ENCODE results near the gene ABCF1. TPM values are rescaled to one million over a fixed set of nuclear protein-coding genes. Genes with fewer than 3 reads are reported as not detected.

The ABCF1 gene
- total and polyA plus RNA-seq, 9 of the 15 experiments (the other 6 are each of a cell fraction or from before 2014, with no cell fraction given), result 41.6 to 193 (median 102) TPM

GRCh38 chr6:30556906-30557682 is 14.1 kb upstream of the ABCF1 start, which contains the start of gene PRR3 (continued):
- TF ChIP-seq GTF2F1 (IDR thresholded peaks at IDR 0.05; ENCODE audit: low read depth, low read length) (no peak; the same call in 1 of the 2 replicates), ZFP1 (CRISPR knock-in tag; IDR thresholded peaks at IDR 0.05) (no peak), RCOR1 (IDR thresholded peaks at IDR 0.05; ENCODE audit: borderline replicate concordance in 1 of 2, low read depth in 2 of 2, low read length in 2 of 2) (no peak), PHF20 (IDR thresholded peaks at IDR 0.05; ENCODE audit: partially characterized antibody) (peak; percentile 99), TOE1 (IDR thresholded peaks at IDR 0.05; ENCODE audit: borderline replicate concordance) (0 out of 2 replicates have a peak, but pooled peaks have one; percentile 57), TOE1 (CRISPR knock-in tag; IDR thresholded peaks at IDR 0.05; ENCODE audit: borderline replicate concordance, low read depth) (peak; percentile 10; the same call in 1 of the 2 replicates), KDM1A (IDR thresholded peaks at IDR 0.05) (peak in 1 of 2 experiments; percentile 38; a peak in 1 of 4 replicates), ETS2 (tag; IDR thresholded peaks at IDR 0.05; ENCODE audit: borderline replicate concordance, poor library complexity, severe bottlenecking) (no peak), CHAMP1 (IDR thresholded peaks at IDR 0.05) (no peak; the same call in 1 of the 2 replicates), PHF8 (IDR thresholded peaks at IDR 0.05; ENCODE audit: borderline replicate concordance, low read length) (peak; percentile 85), ELK1 (CRISPR knock-in tag; IDR thresholded peaks at IDR 0.05) (no peak), SMARCC2 (IDR thresholded peaks at IDR 0.05; ENCODE audit: low read depth) (no peak), MYBL2 (IDR thresholded peaks at IDR 0.05; ENCODE audit: low read depth) (no peak), MYBL2 (CRISPR knock-in tag; IDR thresholded peaks at IDR 0.05; ENCODE audit: borderline replicate concordance) (no peak), RERE (CRISPR knock-in tag; IDR thresholded peaks at IDR 0.05; ENCODE audit: borderline replicate concordance) (no peak), ZNF778 (CRISPR knock-in tag; IDR thresholded peaks at IDR 0.05) (no peak), MCM5 (IDR thresholded peaks at IDR 0.05; ENCODE audit: low read depth) (no peak), PHB2 (IDR thresholded peaks at IDR 0.05; ENCODE audit: low read depth) (0 out of 2 replicates have a peak, but pooled peaks have one; percentile 19), PCBP2 (IDR thresholded peaks at IDR 0.05; ENCODE audit: low read depth, low read length, poor library complexity, severe bottlenecking) (no peak)

Measured in K562 (cell line).